CD4-positive, alpha-beta T cell treated with Interleukin-10 for 1 hour (primary cell): ENCODE results near the gene TRIM65.
A peak's percentile ranks its signal among the peaks of the same experiment; 100 is the strongest.
"Not testable (repeated sequence)": the region's sequence is repeated elsewhere in the genome, so short reads cannot be mapped to it uniquely, and the experiment has no call there.

Experiments used
- DNase-seq: peaks from one replicate; pipeline ENCODE4 v3.0.0-alpha.2; 2020

TRIM65 gene

GRCh38 chr17:75895370-75896155 is 1.2 kb downstream of the TRIM65 start:
- DNase-seq = no peak

- DNase-seq = no peak
Observed at GRCh38 chr17:75894049-75894733, 2.6 kb downstream of the TRIM65 start.

- DNase-seq = no peak
Observed at GRCh38 chr17:75893305-75894048, 3.3 kb downstream of the TRIM65 start.

- no peak for DNase-seq
Observed at GRCh38 chr17:75892556-75893224, 4.1 kb downstream of the TRIM65 start.

- no peak for DNase-seq
Observed at GRCh38 chr17:75891605-75892555, 4.9 kb downstream of the TRIM65 start.

- DNase-seq = no peak
Observed at GRCh38 chr17:75891022-75891604, 5.6 kb downstream of the TRIM65 start.

- no peak for DNase-seq
Observed at GRCh38 chr17:75889454-75889853, 7.3 kb downstream of the TRIM65 start.

- DNase-seq = no peak
Observed at GRCh38 chr17:75888484-75888883, 8.3 kb downstream of the TRIM65 start.

GRCh38 chr17:75885860-75886259 is 10.9 kb downstream of the TRIM65 start:
- DNase-seq = not testable (repeated sequence)

- no peak for DNase-seq
Observed at GRCh38 chr17:75885431-75885830, 11.3 kb downstream of the TRIM65 start.

- DNase-seq = peak; percentile 34
Observed at GRCh38 chr17:75881678-75882454, 14.9 kb downstream of the TRIM65 start.

- no peak for DNase-seq
Observed at GRCh38 chr17:75880266-75880665, 16.5 kb downstream of the TRIM65 start.

GRCh38 chr17:75878174-75878998 is 18.4 kb downstream of the TRIM65 start, which contains the start of gene TRIM47:
TSS of gene TRIM47 (minus strand) at chr17:75878581. CDS start at chr17:75878548, 33 bp downstream.
- DNase-seq = no peak

- peak; percentile 77 for DNase-seq
Observed at GRCh38 chr17:75877752-75878173, 19.0 kb downstream of the TRIM65 start.

- no peak for DNase-seq
Observed at GRCh38 chr17:75876938-75877751, 19.6 kb downstream of the TRIM65 start.

GRCh38 chr17:75876190-75876937 is 20.4 kb downstream of the TRIM65 start:
- peak; percentile 82 for DNase-seq

- DNase-seq = no peak
Observed at GRCh38 chr17:75875940-75876189, 20.9 kb downstream of the TRIM65 start.
